GM21619 (cell line): ENCODE measurements around the gene CHRNB2.
"Not testable (repeated sequence)": the region's sequence is repeated elsewhere in the genome, so short reads cannot be mapped to it uniquely, and the experiment has no call there.

Experiments used
- ATAC-seq: cut with Tn5 transposase; IDR thresholded peaks from one replicate; pipeline ENCODE4 v1.9.1; 2021; ENCODE audit not compliant: unreplicated experiment

Gene CHRNB2, protein sequence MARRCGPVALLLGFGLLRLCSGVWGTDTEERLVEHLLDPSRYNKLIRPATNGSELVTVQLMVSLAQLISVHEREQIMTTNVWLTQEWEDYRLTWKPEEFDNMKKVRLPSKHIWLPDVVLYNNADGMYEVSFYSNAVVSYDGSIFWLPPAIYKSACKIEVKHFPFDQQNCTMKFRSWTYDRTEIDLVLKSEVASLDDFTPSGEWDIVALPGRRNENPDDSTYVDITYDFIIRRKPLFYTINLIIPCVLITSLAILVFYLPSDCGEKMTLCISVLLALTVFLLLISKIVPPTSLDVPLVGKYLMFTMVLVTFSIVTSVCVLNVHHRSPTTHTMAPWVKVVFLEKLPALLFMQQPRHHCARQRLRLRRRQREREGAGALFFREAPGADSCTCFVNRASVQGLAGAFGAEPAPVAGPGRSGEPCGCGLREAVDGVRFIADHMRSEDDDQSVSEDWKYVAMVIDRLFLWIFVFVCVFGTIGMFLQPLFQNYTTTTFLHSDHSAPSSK

DNA sequence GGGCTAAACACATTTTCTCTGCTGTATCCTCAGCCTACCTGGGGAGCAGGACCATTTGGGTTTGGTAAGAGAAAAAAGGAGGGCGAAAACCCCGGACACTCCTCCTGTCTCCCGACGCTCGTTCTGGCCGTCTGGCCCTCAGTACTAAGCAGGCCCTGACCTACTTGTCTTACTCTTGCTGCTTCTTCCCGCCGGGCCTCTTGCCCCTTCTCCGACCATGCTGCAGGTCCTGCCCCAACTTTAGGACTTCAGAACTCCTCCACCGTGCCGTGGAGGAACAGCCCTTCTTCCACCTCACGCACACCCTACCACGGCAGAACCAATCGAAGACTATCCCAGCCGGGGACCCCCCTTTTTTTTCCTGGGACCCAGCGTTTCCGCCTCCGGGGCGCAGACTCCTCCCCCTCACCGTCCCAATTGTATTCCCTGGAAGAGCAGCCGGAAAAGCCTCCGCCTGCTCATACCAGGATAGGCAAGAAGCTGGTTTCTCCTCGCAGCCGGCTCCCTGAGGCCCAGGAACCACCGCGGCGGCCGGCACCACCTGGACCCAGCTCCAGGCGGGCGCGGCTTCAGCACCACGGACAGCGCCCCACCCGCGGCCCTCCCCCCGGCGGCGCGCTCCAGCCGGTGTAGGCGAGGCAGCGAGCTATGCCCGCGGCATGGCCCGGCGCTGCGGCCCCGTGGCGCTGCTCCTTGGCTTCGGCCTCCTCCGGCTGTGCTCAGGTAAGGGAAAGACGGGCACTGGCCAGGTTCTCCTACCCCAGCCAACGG is at the start of gene CHRNB2:
Gene CHRNB2, plus strand, starts transcription at position 393 of the 771 bp plus-strand sequence. Its CDS starts 267 bp downstream, at position 660.
- no peak for ATAC-seq

DNA sequence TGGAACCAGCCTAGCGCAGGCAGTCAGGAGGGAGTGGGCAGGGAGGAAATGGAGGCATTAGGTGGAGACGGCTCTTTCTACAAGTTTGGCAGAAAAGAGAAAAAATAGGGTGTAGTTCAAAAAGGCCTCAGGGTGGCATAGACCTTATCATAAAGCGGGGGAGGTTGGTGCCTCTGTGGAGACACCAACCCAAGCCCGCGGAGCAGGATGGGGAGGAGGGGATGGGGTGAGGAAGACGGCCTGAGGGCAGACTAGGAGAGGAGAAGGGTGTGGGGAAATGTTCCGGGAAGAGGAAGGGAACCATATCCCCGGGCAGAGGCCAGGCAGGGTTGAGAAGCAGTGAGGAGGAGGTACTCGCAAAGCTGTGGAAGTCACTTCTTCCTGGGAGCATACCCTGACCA is 48.0 kb upstream of the CHRNB2 start:
- ATAC-seq, result no peak

DNA sequence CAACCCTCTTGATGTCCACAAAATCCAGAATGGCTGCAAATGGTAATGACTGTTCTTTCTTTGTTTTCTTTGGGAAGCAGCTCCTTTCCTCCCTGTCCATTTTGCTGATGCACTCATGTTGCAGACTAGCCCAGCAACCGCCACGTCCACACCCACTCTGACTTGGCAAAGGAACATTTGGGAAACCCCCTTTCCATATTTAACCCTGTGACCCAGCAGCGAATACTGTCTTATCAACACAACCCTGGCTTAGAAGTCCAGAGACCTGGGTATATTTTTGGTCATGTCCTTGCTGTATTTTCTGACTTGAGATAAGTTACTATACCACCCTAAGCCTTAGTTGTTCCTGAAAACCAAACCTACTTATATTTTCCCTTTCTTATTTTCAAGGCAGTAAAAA is 47.2 kb upstream of the CHRNB2 start:
- ATAC-seq, result no peak

DNA sequence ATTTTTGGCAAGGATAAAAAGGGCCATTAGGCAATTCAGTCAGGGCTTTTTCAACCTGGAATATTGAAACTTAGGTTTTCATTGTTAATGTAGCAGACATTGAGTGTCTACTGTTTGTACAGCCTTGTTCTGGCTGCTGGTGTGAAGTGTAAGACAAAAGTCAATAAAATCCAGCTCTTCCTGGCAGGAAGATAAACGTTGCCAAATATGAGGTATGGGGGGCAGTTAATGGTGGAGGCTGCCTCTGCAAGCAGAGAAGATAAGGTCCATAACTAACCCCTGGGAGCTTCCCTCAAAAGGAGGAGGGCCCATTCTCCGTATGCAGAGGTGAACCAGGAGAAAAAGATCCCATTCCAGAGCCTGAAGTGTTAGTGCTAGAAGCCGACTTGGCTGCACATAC is 45.9 kb upstream of the CHRNB2 start:
- ATAC-seq, result no peak

DNA sequence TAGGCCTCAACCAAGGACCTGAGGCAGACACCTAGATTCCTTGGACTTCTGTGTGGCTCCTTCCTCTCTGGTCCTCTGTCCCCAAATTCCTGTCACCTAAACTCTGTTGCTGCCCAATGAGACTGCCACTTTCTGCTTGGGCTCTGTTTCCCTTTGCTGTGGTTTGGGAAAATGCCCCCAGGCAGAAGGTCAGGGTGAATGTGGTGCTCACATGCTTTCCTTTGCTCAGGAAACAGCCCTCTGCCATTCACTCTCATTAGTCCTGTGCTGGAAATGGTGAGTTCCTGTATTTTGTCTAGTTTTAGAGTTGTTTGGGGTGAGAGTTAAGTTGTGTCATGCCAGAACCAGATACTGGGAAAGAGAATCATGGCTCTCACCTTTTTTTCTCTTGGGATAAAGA is 42.7 kb upstream of the CHRNB2 start:
- no peak for ATAC-seq

DNA sequence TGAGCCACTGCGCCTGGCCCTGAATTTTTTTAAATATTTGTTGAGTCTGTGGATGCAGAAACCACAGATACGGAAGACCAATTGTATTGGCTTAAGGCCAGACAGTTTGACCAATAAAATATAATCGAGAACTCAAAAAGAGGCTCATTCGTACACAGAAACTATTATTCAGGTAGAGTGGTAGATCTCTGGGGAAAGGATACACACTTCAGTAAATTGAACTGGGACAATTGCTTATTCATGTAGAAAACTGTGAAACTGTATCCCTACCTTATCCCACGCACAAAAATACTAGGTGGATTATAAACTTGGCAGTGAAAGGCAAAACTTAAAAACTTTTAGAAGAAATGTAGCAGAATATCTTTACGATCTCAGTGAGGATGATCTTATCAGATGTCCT is 40.4 kb upstream of the CHRNB2 start:
- no peak for ATAC-seq

DNA sequence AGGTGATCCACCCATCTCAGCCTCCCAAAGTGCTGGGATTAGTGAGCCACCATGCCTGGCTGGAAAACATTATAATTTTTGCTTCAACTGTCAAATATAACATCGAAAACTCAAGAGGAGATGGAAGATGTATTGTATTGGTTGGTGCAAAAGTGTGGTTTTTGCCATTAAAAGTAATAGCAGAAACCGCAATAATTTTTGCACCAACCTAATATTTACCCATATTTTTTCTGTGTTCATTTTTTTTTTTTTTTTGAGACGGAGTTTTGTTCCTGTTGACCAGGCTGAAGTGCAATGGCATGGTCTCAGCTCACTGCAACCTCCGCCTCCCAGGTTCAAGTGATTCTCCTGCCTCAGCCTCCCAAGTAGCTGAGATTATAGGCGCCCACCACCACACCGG is 38.3 kb upstream of the CHRNB2 start:
- no peak for ATAC-seq

DNA sequence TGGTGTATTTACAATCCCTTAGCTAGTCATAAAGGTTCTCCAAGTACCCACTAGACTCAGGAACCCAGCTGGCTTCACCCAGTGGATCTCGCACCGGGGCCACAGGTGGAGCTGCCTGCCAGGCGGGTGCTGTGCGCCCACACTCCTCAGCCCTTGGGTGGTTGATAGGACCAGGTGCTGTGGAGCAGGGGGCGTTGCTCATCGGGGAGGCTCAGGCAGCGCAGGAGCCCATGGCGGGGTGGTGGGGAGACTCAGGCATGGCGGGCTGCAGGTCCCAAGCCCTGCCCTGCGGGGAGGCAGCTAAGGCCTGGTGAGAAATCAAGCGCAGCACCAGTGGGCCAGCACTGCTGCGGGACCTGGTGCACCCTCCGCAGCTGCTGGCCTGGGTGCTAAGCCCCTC is 35.6 kb upstream of the CHRNB2 start:
- not testable (repeated sequence) for ATAC-seq

DNA sequence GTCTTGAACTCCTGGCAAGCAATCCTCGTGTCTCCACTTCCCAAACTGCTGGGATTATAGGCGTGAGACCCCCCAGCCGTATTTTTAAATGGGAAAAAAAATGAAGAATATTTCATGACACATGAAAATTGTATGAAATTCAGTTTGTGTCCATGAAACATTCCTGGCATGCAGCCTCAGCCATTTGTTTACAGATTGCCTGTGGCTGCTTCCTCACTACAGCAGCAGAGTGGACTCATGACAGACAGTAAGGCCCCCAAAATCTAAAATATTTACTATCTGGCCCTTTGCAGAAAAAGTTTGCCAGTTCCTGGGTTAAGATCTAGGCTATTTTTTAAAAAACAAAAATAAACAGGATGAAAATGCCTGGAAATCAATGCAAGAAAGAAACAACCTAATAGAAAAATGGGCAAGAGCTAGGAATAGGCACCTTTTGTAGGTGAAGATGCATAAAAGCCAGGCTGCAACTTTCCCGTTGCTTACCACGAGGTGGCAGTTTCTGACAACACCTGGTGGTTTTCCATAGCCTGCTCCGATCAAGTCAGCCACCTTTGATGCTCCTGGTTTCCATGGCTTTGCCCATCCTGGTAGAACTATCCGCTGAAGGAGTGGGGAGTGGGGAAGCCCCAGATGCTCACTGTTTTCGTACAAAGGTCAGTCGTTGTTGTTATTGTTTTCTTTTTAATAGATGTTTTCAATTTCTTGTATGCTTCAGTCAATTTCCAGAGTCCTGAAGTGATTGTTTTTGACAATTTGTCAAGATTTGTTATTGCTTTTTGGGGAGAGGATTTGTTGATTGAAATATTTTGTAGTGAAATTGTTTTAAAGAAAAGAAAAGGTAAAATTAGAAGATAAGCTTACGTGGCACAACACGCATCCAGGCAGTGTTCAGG is 33.4 kb upstream of the CHRNB2 start:
- no peak for ATAC-seq

DNA sequence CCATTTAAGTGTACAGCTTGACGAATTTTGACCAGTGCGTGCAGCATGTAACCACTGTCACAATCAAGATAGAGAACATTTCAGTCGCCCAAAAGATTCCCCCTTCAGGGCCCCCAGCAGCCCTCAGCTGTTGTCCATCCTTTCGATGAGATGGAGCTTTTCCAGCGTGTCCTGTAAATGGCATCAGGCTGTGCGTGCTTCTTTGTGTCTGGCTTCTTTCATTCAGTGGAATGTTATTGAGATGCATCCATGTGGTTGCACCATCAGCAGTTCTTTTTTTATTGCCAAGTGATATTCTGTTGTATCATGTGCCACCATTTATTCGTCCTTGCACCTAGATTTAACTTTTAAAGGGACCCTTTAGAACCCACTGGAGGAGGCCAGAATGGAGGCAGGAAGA is 31.0 kb upstream of the CHRNB2 start:
- no peak for ATAC-seq

DNA sequence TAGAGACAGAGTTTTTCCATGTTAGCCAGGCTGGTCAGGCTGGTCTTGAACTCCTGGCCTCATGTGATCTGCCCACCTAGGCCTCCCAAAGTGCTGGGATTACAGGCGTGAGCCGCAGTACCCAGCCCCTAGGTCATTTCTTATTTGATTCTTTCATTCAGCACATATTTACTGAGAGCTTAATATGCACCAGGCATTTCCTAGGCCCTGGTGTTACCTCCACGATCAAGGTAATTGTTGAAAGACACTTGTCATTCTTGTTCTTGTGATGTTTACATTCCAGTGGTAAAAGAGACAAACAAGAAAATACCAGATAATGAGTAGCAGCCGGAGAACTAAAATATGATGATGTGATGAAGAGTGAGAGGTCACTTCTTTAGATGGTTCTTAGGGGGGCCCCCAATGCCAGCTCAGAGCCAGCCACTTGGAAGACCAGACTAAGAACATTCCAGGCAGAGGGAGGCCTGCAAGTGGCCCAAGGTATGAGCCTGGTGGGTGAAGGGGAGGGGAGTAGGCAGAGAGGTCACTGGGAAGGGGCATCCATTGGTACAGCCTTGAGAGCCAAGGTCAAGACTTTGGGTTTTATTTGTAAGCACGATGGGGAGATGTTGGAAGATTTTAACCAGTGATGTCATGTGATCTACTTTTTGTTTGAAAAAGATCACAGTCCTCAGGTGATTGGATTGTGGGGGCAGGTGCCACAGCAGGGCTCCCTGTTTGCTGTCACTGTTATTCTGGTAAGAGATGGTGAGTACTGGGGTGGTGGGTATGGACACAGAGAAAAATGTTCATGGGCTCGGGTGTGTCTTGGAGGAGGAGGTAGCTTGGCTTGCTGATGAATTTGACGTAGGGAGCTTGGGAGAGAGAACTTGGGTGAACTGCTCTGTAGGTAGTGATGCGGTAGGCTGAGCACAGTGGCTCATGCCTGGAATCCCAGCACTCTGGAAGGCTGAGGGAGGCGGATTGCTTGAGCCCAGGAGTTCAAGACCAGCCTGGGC is 27.8 kb upstream of the CHRNB2 start:
- ATAC-seq, result no peak

DNA sequence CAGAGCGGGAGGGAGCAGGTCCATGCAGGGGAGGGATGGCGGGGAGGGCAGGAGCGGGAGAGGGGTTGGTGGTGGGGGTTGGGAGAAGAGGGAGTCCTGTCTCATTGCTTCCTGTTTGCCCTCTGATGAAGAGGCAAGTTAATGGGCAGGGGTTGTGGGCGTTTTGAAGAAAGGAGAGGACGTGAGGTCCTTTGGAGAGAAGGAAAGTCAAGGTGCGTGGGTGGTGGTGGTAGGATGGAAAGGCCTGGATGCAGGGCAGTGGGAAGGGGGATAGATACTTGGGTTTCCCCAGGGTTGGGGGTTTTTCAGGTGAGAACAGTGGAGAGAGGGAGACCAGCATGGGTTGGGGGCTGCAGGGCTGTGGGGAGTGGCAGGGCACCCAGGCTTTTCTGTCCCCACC is 26.3 kb upstream of the CHRNB2 start:
- no peak for ATAC-seq

DNA sequence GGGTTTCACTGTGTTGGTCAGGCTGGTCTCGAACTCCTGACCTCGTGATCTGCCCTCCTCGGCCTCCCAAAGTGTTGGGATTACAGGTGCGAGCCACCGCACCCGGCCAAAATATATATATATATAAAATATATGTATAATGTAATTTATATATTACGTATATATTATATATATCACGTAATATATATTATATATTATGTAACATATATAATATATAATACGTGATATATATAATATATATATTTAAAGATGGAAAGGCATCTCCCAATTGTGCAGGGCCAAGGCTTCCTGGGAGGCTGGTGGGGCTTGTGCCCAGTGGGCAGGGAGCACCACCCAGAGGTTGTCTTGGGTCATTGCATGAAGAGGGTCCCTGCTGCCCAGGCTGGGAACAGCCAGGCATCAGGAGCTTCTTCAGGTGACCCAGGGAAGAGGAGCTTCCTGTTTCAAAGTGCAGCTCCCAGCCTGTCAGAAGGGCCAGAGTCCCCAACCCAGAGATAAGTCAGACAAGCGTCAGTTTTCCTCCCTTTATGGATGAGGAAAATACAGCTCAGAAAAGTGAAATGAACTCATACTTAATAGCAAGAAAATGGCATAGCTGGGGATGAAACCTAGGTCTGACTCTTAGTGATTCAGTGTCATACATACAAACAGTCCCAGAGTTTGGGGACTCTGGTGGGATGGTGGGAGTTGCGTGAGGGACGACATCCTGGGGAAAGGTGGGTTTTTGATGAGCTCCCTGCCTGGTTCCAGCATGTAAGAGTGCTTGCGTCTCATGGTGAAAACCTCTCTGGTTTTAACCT is 21.1 kb upstream of the CHRNB2 start:
- no peak for ATAC-seq

DNA sequence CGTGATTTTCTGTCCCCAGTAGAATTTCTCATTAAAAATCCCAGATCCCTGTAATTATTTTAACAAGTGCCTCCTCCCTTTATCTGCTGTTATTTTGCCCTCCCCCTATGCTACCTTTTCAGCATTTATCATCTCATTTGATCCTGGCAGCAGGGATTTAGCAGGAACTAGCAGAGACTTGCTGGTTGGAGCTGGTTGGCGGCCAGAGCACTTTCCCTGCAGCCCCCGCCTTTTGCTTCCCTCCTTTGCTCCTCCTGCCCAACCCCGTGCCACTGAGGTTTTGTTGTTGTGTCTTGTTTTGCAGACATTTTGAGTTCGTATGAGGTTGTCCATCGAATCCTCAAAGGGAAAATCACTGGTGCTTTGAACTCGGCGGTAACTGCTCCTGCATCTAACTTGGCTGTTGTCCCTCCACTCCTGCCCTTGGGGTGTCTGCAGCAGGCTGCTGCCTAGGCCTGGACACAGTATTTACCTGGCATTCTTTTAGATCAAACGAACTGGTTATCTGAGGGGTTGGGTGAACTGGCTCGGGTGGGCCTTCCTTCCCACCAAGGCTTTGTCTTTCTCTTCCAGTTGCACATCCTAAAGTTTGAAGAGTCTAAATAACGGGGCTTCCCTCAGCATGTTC is 20.4 kb upstream of the CHRNB2 start:
- no peak for ATAC-seq

DNA sequence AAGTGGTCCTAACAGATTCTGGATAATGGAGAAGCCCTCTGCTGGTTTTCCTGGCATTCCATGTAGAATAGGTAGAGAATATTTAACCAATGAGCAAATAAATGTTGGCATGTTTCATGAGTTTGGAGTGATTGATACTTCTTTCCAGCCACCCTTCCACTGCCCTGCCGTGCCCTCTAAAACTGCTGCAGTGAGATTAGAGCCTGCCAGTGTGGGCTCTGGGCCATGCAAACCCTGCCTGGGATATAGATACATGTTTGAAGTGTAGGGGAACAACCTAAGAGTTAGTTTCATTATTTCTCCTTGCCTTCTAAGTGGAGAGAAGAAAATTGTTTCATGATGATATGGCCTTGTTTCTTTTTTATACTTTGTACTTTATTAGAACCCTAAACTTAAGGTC is 19.6 kb upstream of the CHRNB2 start:
- ATAC-seq, result no peak

DNA sequence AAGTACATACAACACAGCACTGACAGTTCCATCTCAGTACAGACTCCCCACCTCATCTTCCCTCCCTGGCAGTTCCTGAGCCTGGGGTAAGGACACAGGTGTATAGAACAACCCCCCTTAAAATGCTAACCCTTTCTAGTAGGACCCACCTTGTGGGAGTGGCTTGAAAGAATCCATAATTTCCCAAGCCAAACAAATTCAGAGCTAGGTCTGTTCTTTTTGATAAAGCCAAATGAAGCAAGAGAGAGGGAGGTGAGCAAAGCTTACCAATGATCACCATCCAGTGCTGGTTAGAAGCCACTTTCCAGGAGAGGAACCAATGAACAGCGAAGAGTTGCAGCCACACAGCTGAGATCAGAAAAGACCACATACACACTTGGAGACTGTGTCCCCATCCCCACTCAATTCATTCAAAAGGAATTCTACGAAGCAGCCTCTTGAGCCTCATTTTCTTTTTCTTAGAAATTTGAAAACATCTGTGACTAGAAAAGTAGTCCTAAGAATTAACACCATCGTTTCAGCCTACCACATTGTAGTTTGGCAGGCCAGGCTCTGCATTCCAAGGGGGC is 18.3 kb upstream of the CHRNB2 start:
- ATAC-seq, result no peak

DNA sequence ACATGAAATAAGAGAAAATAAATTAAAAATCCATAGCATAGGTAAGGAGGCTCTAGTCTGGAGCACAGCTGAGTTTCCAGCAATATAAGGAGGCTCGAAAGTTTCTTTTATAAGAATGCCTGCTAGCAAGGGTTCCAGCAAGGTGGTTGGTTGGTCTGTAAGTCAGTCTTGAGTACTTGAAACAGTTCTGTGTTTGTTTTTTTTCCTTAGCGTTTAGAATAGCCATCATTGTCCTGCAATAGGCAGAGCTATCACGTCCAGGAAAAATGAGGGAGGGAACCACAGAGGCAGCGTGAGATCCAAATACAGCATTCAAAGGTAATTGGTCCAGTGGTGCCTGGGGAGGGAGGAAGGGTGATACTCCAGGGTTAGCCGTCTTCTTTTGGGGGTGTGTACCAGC is 17.5 kb upstream of the CHRNB2 start:
- ATAC-seq, result no peak

DNA sequence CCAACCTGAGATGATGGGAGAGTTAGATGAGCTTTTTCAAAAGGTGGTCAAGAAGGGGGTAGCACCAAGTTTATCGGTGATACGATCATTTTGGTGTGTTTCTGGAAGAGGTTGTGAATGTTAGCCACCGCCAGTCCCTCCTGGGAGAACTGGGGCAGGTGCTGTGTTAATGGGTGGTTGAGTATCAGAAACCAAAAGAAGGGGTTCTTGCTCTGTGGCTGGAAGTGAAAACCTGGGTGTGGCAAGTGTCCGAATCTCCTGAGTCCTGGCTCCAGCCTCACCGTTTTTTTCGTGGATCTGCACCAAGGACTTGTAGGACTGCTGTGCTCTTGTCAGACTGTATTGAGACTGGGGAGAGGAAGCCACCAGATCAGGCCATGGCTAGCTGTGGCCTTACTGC is 16.9 kb upstream of the CHRNB2 start:
- ATAC-seq, result no peak
